IPS-NIHi7 (cell line): ENCODE data around the gene TUBGCP3.

Experiments
- DNase-seq: peaks from one replicate; pipeline ENCODE4 v3.0.0; 2012; ENCODE audit warnings: mixed read lengths; ENCODE audit errors: extremely low spot score

TUBGCP3 gene

DNA sequence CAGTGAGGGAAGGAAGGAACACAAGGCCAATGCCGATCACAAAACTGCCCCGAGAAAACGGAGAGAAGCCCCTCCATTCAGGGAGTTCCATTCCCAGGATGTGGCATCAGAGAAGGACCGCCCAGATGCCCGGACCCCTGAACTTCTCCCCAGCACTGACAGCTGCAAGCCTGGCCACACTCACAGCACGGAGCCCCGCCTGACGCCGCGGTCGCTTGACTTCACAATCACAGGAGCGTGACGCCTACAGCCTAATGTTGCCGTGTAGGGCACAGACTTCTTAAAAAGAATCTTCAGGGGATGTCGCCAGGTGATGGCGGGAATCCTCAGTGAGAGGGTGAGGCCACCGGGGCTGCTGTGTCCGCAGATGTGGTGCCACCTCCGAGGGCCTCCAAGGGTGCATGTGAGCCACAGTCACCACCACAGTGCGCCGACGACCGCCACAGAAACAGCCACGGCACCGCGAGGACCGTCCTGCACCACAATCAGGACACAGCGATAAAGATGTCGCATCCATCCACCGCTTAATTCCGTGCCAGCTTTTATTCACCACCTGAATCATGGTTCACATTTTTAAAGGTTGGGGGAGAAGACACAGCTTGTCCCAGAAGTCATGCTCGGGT is 134.6 kb downstream of the TUBGCP3 start:
- no peak for DNase-seq

DNA sequence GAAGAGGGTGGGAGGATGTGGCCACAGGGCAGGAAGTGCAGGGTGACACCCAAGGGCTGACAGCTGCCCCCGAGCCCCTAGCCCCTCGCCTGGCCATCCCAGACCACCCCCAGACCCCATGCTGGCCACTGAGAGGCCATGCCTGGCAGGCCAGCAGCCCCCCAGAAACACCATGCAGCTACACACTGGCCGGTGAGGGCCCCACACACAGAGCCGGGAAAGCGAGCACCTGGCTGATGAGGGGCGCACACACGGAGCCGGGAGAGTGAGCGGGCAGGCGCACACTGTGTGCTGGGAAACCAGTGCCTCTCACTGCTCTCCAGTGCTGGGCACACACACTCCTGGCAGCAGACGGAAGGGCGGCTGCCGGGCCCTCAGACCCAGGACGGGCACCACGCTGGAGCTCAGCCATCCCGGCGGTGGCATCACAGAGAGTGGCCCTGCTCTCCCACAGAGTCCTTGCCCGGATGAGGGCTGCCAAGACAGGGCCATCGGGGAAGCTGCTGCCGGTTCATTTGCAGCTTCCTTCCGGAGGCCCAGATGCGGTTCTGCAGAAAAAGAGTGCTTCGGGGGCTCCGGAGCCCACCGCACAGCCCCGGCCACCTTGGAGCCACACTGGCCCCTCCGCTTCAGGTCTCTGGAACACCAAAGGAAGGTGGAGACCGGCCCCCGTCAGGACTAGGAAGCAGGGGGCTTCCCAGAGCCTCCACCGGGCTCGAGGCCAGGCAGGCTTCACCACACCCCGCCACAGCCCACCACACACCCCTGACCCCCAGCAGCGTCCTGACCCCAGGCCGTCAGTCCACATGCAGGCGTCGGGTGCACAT is 135.4 kb downstream of the TUBGCP3 start:
- DNase-seq, result no peak

GRCh38 chr13:112451512-112452379 is 136.2 kb downstream of the TUBGCP3 start:
- no peak for DNase-seq

DNA sequence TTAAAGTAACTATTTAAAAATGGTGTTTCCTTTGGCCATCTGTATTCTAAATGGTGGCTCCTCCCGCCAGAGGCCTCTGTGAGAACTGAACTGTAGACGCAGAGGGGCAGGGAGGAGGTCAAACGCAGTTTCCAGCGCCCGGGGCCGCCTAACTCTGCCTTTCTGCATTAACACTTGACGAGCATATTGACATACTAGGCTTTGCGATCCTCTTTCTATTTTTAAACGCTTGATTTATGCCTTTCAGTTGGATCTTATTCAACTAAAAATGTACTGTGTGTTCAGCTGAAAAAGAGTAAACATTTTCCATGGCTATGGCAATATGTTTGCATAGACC is 137.1 kb downstream of the TUBGCP3 start:
- DNase-seq, result no peak

DNA sequence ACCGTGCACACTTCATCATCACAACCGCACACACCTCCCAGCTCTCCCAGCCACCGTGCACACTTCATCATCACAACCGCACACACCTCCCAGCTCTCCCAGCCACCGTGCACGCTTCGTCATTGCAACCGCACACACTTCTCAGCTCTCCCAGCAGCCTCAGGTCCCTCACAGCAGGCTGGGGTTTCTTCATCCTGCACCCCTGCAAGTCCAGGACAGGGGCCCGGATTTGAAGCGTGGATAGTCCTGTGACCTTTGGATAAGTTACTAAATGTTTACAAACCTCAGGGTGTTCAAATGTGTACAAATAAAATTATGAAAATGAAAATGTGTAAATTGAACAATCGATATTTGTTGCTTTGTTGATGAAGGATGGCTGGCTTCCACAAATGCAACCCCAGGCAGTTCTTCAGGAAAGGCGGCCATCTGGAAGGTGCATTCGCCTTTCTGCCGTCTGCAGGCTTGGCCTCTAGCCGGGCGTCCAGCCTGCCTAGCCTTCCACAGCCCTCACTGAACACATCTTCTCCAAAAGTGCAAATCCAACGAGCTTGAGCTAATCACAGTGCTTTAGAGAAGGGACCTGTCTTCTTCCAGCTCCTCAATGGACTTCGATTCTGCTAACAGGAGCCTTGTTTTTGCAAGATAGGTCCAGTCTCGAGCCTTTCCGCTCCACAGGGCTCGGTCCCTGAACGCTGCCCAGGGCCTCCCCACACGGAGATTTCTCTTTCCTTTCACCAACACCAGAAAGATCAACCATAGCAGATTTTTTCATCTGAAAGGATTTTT is 137.6 kb downstream of the TUBGCP3 start:
- no peak for DNase-seq

DNA sequence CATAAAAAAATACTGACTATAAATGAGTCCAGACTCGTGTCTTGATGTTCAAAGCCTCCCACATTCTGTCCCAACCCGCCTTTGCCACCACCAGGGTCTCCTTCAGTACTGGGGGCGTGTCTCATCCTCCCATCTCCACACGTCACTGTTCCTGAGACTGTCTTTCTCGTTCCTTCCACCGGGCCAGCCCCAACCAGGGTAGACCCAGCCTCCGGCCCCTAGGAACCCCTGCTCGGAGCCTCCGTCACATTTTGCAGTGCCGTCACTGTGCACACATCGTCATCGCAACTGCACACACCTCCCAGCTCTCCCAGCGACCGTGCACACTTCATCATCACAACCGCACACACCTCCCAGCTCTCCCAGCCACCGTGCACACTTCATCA is 138.4 kb downstream of the TUBGCP3 start:
- no peak for DNase-seq

- no peak for DNase-seq
Measured at GRCh38 chr13:112448621-112449544, 139.1 kb downstream of the TUBGCP3 start.

DNA sequence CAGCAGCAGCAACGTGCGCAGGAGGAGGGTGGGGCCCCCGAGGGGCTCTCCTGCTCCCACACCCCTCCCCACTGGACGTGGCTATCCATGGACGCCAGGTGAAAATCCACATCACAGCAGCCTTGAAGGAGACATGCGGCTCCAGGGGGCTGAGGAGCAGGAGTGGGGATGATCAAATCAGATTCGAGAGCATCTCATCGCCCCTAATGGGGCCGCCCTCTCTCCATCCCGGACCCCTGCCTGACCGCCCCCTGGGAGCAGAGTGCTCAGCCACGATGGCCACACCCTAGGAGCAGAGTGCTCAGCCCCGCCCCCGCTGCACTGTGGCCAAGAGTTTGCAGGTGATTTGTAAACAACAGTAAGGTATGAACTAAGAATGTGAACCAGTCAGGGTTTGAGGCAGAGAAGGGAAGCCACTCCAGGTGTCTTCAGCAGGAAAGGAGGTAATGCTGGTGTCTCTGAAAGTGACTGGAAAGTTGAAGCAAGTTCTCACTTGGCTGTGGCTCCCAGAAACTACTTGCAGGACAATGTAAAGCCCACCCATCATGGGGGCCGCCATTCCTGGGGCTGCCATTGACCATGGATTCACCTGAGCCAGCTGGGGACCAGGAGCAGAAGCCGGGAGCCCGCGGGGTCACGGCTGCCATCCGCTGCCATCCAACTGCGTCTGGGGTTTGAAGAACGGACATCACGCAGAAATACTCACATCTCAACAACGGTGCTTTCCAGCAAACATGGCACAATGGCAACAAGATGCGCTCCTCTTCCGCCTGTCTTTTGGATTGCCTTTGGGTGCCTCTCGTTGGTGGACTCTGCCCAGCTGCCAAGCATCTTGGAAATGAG is 140.0 kb downstream of the TUBGCP3 start:
- DNase-seq, result no peak

DNA sequence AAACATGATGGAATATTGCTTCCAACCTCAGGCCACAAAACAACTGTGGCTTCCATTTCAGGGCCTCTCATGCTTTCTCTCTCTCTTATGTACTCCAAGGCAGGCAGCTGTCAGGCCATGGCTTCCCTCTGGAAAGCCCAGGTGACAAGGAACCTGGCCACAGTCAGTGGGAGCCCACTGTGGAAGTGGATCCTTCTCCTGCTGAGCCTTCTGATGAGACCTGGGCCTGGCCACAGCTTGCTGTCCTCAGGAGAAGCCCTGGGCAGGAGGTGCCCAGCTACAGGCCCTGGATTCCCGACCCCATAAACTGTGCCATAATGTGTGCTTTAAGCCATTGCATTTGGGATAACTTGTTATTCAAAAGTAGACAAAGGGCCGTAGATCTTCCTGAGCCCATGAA is 140.6 kb downstream of the TUBGCP3 start:
- no peak for DNase-seq

DNA sequence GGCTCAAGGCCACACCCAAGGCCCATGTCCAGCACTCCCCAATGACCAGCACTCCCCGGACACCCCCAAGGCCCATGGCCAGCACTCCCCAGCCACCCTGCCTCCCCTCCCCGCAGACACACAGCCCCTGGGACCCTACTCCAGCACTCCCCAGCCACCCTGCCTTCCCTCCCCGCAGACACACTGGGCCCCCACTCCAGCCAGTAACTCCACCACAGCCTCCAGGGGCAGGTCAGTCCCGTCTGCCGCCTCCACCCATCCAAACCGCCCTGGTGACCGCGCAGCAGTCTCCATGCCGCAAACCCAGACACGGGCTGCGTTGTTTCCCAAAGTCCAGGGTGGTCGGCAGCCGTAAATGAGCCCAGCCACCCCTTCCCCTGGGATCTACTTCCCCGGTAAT is 141.1 kb downstream of the TUBGCP3 start:
- no peak for DNase-seq

GRCh38 chr13:112446347-112446861 is 141.5 kb downstream of the TUBGCP3 start:
- peak; percentile 6 for DNase-seq

GRCh38 chr13:112445411-112446271 is 142.3 kb downstream of the TUBGCP3 start:
- peak; percentile 8 for DNase-seq

GRCh38 chr13:112444416-112445399 is 143.2 kb downstream of the TUBGCP3 start:
- no peak for DNase-seq

DNA sequence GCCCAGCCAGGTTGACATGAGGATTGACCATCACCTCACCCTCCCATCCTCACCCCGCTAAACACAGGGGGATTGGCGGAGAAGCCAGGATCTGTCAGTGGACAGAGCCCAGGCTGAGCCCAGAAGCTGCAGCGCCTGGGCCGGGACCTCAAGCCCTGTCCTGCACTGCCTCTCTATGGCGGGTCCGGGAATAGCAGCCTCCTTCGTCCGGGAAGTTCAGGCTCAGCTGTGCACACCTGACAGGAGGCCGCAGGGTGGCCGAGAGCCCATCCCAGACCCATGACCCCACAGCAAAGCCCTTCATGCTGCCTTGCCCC is 144.0 kb downstream of the TUBGCP3 start:
- DNase-seq, result peak; percentile 93

- peak; percentile 70 for DNase-seq
Measured at GRCh38 chr13:112443191-112443994, 144.6 kb downstream of the TUBGCP3 start.

DNA sequence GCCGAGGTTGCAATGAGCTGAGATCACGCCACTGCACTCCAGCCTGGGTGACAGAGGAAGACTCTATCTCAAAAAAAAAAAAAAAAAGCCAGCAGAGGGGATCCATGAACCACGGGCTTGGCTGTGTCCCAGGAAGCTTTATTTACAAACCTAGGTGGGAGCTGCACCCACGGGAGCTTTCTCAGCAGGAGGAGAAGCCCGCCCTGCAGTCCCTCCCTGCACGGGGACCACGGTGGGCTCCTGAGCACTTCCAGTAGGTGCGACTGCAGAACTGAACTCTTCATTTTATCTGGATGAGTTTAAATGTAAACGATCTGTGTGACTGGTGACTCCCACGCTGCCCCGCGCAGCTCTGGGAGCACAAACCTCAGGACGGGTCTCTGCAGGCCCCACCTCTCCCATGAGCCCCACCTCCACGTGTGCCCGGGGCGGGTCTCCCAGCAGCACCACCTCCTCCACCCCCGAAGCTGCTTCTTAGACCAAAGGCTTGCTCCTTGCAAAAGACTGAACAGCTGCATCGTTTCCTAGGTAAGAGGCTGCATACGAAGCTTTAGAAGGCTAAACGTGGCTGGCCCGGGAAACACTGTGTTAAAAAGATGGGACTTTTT is 145.4 kb downstream of the TUBGCP3 start:
- no peak for DNase-seq
